ENCODE results near the gene FOXA2.

- TF ChIP-seq, protein P1, sequence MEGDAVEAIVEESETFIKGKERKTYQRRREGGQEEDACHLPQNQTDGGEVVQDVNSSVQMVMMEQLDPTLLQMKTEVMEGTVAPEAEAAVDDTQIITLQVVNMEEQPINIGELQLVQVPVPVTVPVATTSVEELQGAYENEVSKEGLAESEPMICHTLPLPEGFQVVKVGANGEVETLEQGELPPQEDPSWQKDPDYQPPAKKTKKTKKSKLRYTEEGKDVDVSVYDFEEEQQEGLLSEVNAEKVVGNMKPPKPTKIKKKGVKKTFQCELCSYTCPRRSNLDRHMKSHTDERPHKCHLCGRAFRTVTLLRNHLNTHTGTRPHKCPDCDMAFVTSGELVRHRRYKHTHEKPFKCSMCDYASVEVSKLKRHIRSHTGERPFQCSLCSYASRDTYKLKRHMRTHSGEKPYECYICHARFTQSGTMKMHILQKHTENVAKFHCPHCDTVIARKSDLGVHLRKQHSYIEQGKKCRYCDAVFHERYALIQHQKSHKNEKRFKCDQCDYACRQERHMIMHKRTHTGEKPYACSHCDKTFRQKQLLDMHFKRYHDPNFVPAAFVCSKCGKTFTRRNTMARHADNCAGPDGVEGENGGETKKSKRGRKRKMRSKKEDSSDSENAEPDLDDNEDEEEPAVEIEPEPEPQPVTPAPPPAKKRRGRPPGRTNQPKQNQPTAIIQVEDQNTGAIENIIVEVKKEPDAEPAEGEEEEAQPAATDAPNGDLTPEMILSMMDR (IDR thresholded peaks at IDR 0.05; ENCODE audit: extremely low read depth in 1 of 2, insufficient read depth in 1 of 2, low read depth in 1 of 2, low read length in 2 of 2): no peak
- peak; percentile 66 for TF ChIP-seq EZH2 (IDR thresholded peaks at IDR 0.05; ENCODE audit: borderline replicate concordance, low read depth, low read length, severe bottlenecking)
- TF ChIP-seq POLR2AphosphoS5 (IDR thresholded peaks at IDR 0.05; ENCODE audit: insufficient read depth, low read depth, low read length): no peak
- no peak for TF ChIP-seq JUN (IDR thresholded peaks at IDR 0.05; ENCODE audit: borderline replicate concordance, insufficient read depth, insufficient read length, low read depth)
- no peak for TF ChIP-seq POLR2A (IDR thresholded peaks at IDR 0.05; ENCODE audit: low read depth, low read length)
Measured at GRCh38 chr20:22576273-22576672, 8.1 kb downstream of the FOXA2 start.
